C4-2B (cell line): ENCODE data around the gene CYFIP1.

Experiments used
- ZFX ChIP-seq: fragments of 450-650 bp; IDR thresholded peaks from 2 replicates; pipeline ENCODE4 v1.6.1; 2017
- TF ChIP-seq, protein P1 (sequence below): fragments of 450-650 bp; conservative IDR thresholded peaks from 2 replicates; pipeline ENCODE4 v1.5.1; 2017; ENCODE audit warnings: mild to moderate bottlenecking

- TF ChIP-seq, protein P1, sequence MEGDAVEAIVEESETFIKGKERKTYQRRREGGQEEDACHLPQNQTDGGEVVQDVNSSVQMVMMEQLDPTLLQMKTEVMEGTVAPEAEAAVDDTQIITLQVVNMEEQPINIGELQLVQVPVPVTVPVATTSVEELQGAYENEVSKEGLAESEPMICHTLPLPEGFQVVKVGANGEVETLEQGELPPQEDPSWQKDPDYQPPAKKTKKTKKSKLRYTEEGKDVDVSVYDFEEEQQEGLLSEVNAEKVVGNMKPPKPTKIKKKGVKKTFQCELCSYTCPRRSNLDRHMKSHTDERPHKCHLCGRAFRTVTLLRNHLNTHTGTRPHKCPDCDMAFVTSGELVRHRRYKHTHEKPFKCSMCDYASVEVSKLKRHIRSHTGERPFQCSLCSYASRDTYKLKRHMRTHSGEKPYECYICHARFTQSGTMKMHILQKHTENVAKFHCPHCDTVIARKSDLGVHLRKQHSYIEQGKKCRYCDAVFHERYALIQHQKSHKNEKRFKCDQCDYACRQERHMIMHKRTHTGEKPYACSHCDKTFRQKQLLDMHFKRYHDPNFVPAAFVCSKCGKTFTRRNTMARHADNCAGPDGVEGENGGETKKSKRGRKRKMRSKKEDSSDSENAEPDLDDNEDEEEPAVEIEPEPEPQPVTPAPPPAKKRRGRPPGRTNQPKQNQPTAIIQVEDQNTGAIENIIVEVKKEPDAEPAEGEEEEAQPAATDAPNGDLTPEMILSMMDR: no peak
- TF ChIP-seq ZFX: no peak
These were observed 20.0 kb downstream of the CYFIP1 start for GRCh38 chr15:22960126-22960525.
